Measurements from ENCODE around the gene UBAC1.
"Not testable (repeated sequence)": the region's sequence is repeated elsewhere in the genome, so short reads cannot be mapped to it uniquely, and the experiment has no call there.

The UBAC1 gene

DNA sequence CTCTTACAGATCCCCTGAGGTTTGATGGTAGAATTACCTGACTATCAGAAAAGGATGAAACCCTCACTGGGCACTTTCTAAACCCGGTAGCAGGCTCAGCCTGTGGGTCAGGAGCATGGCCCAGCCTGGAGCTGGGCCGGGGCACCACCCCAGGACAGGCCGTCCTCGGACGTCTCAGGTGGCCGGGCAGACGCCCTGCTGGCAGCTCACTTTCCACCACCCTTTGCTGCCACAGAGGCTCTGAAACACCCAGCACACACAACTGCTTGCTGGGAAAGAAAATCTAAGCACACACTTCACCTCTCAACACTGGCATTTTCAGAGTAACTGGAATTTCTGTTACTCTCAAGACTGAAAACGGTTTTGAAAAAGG, 4.4 kb downstream of the UBAC1 start:
- no peak for DNase-seq

DNA sequence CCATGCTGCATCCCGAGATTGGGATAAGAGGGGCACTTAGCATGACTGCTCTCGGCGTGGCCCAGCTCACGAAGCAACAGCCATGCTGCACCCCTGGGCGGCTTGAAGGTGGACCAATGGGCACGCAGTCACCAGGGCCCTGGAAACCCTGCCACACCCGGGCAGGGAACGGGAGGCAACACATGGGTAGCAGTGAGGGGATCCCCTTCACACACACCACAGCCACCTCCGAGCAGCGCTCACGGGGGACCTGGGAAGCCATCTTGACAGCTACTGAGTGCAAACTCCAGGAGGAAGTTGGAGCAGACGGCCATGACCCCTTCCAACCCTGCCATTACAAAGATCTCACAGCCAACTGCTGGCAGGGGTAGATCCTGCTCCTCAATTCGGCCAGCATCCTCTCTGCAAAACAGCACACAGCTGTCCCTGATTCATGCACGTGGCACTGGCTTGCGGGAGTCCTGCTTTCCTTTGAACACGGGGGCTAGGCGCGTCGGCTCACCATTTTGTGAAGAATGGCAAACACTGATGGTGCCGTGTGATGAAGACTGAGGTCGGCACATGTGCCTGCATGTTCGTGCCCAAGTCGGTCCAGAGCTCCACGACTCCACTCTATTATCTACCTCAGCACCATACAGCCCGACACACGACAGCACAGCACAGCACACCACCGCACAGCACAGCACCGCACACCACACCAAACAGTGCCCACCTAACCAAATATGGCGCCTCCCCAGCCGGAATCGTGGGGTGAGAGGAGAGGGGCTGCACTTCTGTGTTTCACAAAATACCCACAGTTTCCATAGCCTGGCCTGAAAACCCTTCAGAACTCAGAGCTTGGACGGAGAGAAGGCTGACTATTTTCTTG, 5.0 kb downstream of the UBAC1 start:
- no peak for DNase-seq

DNA sequence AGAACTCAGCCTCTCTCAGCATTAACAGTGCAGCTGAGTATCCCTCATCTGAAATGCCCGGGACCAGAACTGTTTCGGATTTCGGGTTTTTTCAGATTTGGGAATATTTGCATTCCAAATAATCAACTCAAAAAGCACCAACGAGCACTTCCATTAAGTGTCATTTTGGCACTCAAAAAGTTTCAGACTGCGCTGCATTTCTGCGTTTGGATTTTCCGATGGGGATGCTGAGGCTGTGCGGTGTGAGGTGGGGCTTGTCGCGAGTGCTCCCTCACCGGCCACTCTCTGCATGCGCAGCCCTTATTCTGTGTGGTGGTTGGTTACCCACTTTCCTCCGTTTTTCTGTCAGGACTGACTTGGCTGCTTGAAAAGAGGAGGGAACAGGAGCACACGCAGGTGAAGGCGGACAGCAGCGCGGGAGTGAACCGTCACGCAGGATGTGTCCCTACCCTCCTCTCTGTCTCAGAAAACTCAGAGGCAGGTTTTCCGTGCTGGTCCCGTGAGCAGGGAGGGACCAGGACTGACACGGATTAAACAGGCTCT, 8.4 kb downstream of the UBAC1 start:
- DNase-seq, result no peak

DNA sequence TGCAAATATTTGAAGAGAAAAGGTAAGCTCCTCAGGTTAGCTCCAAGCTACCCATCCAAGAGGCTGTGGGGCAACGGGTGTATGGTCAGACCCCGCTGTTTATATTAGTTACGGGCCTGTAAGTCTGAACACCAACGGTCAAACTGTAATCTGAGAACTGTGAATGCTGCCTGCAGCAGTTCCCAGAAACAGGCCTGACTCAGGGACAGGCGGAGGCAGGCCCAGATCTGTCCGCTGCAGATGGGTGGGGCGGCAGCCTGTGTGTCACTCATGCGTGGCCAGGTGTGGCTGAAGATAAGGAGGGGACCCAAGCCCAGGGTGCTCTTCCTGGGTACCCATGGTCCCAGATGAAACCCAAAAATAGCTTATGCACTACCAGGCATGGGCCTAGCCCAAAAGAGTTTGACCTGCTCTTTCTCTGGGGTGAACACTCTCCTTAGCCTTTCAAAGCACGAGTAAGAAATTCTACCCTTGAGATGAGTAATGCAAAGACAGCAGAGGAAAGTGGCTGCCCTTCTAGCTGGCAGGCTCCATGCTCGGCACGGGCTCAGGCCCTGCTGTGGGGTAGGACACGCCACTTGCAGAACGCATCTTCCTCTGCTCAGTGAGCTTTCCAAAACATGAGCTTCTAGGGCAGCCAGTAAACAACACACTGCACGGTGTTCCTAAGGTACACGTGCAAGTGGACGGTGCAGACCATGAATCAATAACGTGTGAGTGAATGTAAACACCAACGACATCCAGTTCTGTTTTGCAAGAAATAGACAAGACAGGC, 9.1 kb downstream of the UBAC1 start:
- DNase-seq, result peak; percentile 68

DNA sequence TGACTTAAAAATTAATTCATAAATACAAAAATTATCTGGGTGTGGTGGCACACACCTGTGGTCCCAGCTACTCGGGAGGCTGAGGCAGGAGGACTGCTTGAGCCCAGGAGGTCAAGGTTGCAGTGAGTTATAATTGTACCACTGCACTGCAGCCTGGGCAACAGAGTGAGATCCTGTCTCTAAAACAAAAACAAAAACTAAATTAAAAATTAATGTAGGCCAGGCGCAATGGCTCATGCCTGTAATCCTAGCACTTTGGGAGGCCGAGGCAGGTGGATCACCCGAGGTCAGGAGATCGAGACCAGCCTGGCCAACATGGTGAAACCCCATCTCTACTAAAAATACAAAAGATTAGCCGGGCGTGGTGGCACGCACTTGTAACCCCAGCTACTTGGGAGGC, 9.9 kb downstream of the UBAC1 start:
- DNase-seq, result not testable (repeated sequence)

DNA sequence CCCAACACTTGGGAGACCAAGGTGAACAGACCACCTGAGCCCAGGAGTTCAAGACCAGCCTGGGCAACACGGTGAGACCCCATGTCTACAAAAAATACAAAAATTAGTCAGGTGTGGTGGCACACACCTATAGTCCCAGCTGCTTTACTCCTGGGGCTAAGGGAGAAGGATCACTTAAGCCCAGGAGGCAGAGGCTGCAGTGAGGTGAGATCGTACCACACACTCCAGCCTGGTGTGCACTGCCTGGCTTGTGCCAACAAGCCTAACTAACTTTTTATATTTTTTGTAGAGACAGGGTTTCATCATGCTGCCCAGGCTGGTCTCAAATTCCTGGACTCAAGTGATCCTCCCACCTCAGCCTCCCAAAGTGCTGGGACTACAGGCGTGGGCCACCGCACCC, 10.3 kb downstream of the UBAC1 start:
- DNase-seq, result not testable (repeated sequence)

DNA sequence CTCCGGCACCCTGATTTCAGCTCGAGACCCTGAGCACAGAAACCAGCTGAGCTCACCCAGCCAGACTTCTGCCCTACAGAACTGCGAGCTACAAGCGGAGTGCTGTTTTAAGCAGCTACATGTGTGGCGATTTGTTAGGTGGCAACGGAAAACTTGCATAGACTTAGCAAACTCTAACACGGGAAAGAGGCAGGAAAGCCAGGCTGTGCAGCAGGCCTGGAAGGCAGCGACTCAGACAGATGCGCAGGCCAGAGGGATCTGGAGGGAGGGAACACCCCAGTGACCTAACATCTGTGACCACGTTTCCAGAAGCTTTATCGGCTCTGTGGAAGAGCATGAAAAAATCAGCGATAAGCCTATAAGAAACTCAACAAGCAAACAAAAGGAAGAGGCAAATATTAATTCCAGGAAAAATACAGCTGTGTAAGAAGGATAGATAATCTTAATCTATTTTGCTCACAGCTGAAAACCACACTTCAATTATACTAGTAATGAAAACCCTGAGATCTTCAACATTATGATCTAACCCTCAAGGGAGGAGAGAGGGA, 11.0 kb downstream of the UBAC1 start:
- no peak for DNase-seq

DNA sequence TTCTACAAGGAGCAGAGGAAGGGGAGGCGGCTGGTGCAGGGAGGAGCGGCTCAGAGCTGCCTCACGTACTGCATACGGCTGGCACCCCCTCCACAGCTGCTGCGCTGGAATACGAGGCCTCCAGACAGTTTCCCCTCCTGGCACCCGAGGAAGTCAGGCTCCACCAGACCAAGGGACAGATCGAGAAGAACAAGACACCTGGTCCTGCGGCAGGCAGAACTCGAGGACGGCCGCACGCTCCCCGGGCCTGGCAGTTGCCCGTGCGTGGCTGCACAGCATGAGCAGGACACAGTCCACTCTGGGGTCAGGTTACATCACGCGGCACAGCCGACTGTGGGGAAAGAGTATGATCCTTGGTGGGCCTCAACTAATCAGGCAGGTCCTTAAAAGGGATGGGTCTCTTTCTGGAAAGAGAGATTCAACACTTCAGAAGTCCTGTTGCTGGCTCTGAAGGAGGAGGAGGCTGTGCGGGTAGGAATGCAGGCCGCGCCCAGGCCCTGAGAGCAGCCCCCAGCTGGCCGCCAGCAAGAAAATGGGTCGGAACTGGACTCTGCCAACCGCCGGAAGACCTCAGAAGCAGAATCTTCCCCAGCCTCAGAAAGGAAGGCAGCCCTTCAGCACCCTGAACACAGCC, 11.6 kb downstream of the UBAC1 start:
- DNase-seq, result no peak

DNA sequence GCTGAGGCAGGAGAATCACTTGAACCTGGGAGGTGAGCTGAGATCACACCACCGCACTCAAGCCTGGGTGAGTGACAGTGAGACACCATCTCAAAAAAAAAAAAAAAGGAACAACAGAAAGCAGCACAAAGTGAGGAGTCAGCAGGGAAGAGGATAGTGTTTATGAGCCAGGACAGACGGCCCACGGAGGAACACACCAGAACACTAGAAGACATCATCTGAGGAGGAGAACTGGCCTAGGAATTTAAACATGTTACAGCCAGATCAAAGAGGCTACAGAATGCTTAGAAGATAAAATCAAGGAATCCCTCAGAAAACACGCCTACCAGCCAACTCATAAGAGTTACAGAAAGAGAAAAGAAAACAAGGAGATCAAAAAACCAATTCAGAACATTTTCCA, 12.2 kb downstream of the UBAC1 start:
- no peak for DNase-seq

DNA sequence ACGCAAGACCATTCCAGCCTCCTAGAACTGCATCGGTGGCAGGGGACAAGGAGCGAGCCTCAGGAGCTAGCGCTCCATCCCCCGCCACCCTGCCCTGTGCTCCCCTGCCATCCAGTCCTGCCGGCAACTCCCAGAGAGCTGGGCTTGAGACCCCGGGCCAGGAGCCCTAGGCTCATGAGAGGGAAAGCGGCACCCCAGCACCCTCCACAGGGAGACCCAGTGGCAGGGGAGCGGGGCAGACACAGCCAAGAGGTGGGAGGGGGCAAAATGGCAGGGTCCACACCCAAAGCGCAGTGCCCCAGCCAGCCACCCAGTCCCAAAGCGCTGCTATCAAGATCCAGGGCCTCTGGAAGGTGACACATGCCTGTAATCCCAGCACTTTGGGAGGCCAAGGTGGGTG, 12.7 kb downstream of the UBAC1 start:
- no peak for DNase-seq

DNA sequence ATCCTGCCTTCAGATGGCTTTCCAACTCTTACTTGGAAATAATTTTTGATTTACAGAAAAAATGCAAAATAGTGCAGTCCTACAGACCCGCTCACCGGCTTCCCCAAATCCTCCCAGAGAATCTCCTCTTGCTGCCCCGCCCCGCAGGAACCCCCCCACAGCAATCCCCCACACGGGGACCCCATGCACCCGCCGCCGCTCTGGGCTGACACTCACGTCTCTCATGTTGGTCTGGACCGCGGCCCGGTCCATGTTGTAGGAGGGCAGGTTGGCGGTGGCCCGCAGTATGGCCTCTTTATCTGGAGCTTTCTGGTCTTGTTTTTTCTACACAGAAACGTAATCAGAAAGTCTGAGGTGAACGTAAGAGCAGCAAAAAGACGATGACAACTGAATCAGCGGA, 13.6 kb downstream of the UBAC1 start:
- DNase-seq, result no peak

DNA sequence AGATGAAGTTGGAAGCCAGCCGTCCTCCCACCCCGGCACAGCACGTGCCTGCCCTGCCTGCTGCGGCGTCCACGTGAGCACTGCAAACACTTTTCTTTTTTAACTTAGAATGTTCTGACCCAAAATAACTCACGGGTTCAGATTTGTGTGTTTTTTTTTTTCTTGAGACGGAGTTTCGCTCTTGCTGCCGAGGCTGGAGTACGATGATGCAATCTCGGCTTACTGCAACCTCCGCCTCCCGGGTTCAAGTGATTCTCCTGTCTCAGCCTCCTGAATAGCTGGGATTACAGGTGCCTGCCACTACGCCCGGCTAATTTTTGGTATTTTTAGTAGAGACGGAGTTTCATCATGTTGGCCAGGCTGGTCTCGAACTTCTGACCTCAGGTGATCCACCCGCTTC, 14.1 kb downstream of the UBAC1 start:
- DNase-seq, result not testable (repeated sequence)

DNA sequence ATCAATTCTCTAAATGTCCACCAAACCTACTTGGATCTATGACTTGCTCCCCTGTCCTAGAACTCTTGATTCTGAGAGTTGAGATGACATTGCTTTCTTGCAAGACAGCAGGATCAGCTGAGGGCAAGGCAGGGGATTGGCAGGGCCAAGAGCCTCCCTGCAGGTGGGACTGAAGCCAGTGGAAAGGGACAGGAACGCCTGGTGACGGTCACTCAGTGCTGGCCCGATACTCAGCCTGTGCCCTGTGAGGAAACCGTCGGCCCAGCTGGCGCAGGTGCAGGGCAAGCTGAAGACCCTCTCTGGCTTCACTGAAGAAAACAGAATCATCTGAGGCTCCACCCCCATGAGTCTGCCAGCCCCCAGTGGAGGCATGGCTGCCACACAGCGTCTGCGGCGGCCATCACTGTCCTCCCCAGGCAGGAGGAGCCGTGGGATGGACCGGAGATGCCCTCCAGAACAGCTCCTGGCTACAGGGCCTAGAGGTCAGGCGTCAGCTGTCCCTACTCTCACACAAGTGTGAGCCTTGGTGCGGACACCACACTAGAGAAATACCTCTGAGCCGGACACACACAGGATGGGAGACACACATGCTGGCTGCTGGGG, 14.7 kb downstream of the UBAC1 start:
- no peak for DNase-seq

DNA sequence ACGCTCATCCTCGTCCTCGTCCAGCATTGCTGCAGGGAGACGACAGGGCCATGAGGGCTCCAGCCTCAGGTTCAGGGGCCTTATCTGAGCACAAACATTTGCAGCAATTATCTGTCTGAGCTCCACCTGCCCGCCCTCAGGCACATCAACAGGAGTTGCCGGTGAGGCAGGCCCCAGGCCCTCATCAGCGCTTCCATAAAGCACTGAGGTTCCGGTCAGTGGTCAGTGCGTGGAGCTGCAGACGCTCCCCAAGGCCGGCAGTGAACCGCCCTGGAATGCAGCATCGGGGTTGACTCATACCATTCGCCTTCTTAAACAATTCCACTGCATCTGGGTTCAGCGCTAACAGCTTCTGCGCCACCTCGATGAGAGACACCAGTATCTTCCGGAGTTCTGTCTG, 15.2 kb downstream of the UBAC1 start:
- DNase-seq, result no peak

DNA sequence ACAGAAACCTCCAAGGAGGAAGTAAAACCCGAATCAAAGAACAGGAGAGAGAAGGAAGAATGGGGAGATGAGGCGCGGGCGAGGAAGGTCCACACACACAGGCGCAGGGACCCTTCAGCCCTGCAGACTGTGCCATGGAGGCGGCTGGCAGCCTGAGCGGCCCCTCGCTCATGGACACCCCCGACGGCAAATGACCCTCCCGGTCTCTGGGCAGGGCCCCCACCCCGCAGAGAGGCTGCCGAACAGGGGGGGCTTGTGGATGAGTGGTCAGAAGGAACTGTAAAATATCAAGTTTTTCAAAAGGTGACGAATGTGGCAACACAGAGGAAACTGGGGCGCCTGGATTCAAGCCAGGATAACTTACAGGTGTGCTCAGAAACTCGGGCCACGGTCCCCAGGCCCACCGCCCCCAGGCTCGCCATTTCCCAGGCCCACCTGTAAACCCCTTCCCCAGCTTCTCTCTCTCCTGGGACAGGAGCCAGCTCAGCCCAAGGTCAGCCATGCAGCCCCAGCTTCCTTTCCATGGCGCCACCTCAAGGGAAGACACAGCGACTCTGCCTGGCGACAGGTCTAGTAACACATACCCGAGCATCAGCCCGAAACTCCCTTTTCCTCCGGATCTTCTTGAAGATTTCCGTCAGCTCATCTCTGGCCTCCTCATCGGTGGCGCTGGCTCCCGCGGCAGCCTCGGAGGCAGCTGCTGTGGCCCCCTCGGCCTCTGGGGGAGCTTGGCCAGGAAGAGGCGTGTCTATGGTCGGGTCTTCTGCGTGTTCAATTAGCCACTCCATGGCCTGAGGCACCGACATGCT, 16.5 kb downstream of the UBAC1 start:
- DNase-seq, result no peak

DNA sequence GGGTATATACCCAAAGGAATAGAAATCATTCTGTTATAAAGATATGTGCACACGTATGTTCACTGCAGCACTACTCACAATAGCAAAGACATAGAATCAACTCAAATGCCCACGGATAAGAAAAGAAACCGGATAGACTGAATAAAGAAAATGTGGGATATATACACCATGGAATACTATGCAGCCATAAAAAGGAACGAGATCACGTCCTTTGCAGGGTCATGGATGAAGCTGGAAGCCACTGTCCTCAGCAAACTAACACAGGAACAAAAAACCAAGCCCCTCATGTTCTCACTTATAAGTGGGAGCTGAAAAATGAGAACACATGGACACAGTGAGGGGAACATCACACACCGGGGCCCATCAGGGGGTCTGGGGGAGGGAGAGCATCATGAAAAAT, 17.6 kb downstream of the UBAC1 start:
- DNase-seq, result not testable (repeated sequence)

DNA sequence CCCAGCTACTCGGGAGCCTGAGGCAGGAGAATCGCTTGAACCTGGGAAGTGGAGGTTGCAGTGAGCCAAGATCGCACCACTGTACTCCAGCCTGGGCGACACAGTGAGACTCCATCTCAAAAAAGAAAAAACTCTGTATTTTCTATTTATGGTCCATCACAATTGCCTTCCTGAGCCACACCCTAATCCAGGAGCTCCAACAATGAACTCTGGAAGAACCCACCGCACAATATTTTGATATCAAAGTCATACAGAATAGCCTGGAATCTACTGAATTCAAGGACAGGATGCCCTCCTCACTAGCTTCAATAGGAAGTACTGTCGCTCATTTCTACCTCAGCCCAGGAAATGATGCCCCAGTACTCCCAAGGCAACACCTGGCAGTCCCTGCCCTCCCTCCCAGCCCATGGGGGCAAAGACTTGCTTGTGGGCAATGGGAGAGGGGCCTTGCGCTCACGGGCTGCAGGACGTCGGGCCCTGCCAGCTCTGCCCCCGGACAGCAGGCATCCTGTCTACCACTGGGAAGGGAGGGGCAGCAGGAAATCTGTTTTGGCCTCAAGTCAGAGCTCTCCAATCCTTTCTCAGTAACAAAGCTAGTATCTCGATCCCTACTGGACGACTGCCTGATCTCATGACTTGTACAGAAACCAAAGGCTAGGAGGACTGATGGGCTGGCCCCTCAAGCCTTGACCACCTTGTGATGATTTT, 19.7 kb downstream of the UBAC1 start:
- DNase-seq, result no peak

DNA sequence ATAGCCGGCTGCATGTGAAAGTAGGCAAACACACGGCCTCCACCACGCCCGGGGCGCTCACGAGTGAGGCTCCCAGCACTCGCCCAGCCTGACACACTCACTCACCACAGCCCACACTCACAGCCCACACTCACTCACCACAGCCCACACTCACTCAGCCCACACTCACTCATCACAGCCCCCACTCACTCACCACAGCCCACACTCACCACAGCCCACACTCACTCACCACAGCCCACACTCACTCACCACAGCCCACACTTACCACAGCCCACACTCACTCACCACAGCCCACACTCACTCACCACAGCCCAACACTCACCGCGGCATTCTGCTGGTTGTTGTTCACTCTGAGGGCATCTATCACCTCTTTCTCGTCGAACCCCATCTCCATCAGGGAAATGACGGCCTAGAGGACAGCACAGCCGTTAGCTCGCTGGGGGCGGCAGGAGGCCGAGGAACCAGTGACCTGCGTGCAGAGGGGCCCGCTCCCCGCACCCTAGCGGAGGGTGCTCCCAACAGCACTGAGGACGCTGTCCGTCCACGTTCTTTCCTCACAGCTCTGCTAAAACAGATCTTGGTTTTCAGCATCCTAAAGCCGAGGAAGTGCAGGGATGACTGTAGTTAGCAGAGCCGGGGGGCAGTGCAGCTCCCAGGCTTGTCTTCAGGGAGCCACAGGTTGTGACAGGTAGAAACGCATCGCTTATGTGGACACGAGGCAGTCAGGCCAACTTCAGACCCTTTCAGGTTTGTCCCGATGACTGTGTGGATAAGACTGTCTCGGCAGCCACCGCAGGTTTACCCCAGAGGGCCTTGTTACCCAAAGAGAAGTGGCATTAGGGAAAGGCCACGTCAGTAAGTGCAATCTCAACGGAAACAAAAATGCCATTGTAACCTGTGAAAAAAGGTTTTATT, 21.6 kb downstream of the UBAC1 start:
- DNase-seq, result no peak

DNA sequence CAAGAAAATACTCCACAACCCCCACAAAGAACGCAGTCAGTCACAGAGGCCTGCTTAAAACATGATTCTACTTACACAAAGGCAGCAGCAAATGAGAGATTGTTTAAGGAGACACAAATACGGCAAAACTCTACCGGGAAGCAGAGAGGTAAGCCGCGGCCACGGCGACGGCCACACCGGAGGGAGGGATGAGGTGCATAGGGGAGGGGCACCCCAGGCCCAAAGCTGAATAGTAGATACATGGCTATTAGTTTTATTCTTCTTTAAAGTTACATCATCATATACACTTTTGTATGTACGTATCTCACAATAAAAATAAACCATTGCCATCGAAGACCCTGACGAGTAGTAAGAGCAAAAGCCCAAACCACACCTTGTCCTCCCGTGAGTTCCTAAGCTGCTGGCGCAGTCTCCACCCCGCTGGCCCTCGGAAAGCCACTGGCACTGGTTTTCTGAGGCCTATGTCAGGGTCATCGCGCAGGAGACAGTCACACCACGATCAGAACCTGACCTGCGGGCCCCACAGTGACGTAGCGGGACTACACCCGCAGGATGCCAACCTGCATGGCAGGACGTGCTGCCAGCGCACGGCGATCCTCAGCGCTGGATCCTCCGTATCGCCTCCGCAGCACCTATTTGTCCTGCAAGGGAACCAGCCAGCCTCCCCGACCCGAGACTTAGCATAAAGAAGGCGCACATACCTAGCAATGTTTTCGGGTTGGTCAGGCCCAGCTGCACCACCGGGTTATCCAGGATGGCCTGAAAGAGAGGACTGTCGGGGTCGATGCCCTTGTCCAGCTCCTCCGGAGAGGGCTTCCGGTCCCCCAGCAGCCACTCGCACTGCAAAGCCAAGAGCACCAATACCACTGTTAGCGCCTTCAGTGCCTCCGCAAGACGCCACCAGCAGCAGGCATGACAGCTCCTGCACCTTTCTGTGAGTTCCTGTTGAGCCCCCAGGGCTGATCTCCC, 23.4 kb downstream of the UBAC1 start:
- DNase-seq, result no peak
